HEK293T (cell line): ENCODE results near the gene HSPA12A.

ENCODE experiments used
- ARNT ChIP-seq: fragments of 450-650 bp; IDR thresholded peaks from 2 replicates; pipeline ENCODE4 v1.6.1; 2017; ENCODE audit warnings: mild to moderate bottlenecking
- BHLHE40 ChIP-seq: fragments of 450-650 bp; IDR thresholded peaks from 2 replicates; pipeline ENCODE4 v1.6.1; 2016; ENCODE audit warnings: mild to moderate bottlenecking, moderate library complexity, borderline replicate concordance
- CTBP1 ChIP-seq: fragments of 450-650 bp; IDR thresholded peaks from 2 replicates; pipeline ENCODE4 v1.6.1; 2016; ENCODE audit warnings: borderline replicate concordance
- ELF4 ChIP-seq: fragments of 450-650 bp; IDR thresholded peaks from 2 replicates; pipeline ENCODE4 v1.6.1; 2017; ENCODE audit warnings: antibody characterized with exemption
- FOXM1 ChIP-seq: fragments of 450-650 bp; IDR thresholded peaks from 2 replicates; pipeline ENCODE4 v1.6.1; 2017; ENCODE audit warnings: mild to moderate bottlenecking, borderline replicate concordance
- LEF1 ChIP-seq: fragments of 450-650 bp; IDR thresholded peaks from 2 replicates; pipeline ENCODE4 v1.6.1; 2017; ENCODE audit warnings: mild to moderate bottlenecking, borderline replicate concordance
- NFRKB ChIP-seq: fragments of 450-650 bp; IDR thresholded peaks from 2 replicates; pipeline ENCODE4 v1.6.1; 2016; ENCODE audit warnings: mild to moderate bottlenecking, moderate library complexity
- SUZ12 ChIP-seq: fragments of 450-650 bp; IDR thresholded peaks from 2 replicates; pipeline ENCODE4 v1.6.1; 2016; ENCODE audit warnings: mild to moderate bottlenecking
- TARDBP ChIP-seq: fragments of 450-650 bp; IDR thresholded peaks from 2 replicates; pipeline ENCODE4 v1.6.1; 2016
- TF ChIP-seq, protein P1 (sequence below): fragments of 450-650 bp; IDR thresholded peaks from 2 replicates; pipeline ENCODE4 v1.6.1; 2016

DNA sequence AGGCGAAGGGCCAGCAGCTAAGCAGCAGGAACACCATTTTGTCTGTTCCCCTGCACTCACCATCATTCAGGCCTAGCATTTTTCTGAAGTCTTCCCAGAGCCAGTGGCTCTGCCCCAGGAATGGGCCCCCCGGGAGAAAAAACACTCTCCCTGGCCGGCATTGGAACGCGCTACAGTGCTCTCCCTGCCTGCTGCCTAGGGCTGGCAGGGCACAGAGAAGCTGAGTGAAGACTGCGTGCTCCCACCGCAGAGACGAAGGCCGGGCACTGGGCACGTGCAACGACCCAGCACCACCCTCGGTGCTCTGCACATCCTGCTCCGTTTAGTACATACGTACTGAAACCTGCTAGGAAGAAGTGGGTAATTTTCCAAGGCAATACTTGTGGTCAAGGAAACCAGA, 34.4 kb downstream of the HSPA12A start:
- TF ChIP-seq LEF1 (no peak), BHLHE40 (no peak), FOXM1 (no peak), NFRKB (no peak), CTBP1 (no peak), ARNT (no peak), SUZ12 (no peak), ELF4 (no peak), TARDBP (no peak)
- TF ChIP-seq, protein P1, sequence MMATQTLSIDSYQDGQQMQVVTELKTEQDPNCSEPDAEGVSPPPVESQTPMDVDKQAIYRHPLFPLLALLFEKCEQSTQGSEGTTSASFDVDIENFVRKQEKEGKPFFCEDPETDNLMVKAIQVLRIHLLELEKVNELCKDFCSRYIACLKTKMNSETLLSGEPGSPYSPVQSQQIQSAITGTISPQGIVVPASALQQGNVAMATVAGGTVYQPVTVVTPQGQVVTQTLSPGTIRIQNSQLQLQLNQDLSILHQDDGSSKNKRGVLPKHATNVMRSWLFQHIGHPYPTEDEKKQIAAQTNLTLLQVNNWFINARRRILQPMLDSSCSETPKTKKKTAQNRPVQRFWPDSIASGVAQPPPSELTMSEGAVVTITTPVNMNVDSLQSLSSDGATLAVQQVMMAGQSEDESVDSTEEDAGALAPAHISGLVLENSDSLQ: no peak
